A673 (cell line): ENCODE measurements around the gene PLOD3. TPM values are rescaled to one million over a fixed set of nuclear protein-coding genes. Genes with fewer than 3 reads are reported as not detected.
A peak's percentile ranks its signal among the peaks of the same experiment; 100 is the strongest.

Source experiments
- BruUV-seq: library from RNA; stranded (reverse); fragments of 400-500 nt; replicated peaks from 2 replicates; lab custom pipeline; 2021; lab: Mats Ljungman, UMichigan
- CTCF ChIA-PET: fragments of 300-600 bp; sonication (Branson Sonifier 250); formaldehyde crosslinking; loops from one replicate; lab custom pipeline; 2022; ENCODE audit warnings: antibody characterized with exemption; lab: Charles Lee
- POLR2A ChIA-PET: fragments of 300-600 bp; sonication (Branson Sonifier 250); formaldehyde crosslinking; loops from one replicate; lab custom pipeline; 2022; ENCODE audit warnings: antibody characterized with exemption; ENCODE audit not compliant: low non-redundant PET; lab: Charles Lee
- DNase-seq: peaks from one replicate; pipeline ENCODE4 v3.0.0-alpha.2; 2015; ENCODE audit warnings: low spot score
- H3K27ac ChIP-seq: fragments of 200-600 bp; sonication (generic); 2 replicates; pipeline ENCODE4 v1.5.1; 2016; ENCODE audit warnings: mixed run types, low read depth, mild to moderate bottlenecking, mixed read lengths, antibody characterized with exemption, low read length; ENCODE audit not compliant: poor library complexity, severe bottlenecking
- H3K27me3 ChIP-seq: fragments of 200-600 bp; sonication (generic); replicated peaks from 2 replicates; pipeline ENCODE4 v1.6.1; 2017; ENCODE audit warnings: mixed run types, low read depth, mild to moderate bottlenecking, mixed read lengths, antibody characterized with exemption, low read length; ENCODE audit not compliant: insufficient read depth, poor library complexity
- H3K36me3 ChIP-seq: fragments of 200-600 bp; sonication (generic); 2 replicates; pipeline ENCODE4 v1.6.1; 2016; ENCODE audit warnings: mixed run types, mild to moderate bottlenecking, mixed read lengths, antibody characterized with exemption, low read length; ENCODE audit not compliant: insufficient read depth, poor library complexity, severe bottlenecking
- H3K4me1 ChIP-seq: fragments of 200-600 bp; sonication (generic); 2 replicates; pipeline ENCODE4 v1.6.1; 2017; ENCODE audit warnings: mixed run types, mild to moderate bottlenecking, mixed read lengths, antibody characterized with exemption, low read length; ENCODE audit not compliant: insufficient read depth, poor library complexity, severe bottlenecking
- H3K4me3 ChIP-seq: fragments of 200-600 bp; sonication (generic); 2 replicates; pipeline ENCODE4 v1.5.1; 2016; ENCODE audit warnings: low read depth, mixed run types, mild to moderate bottlenecking, mixed read lengths, low read length; ENCODE audit not compliant: poor library complexity, severe bottlenecking
- H3K9me3 ChIP-seq: fragments of 200-600 bp; sonication (generic); 2 replicates; pipeline ENCODE4 v1.6.1; 2016; ENCODE audit warnings: mixed run types, low read depth, mild to moderate bottlenecking, mixed read lengths, antibody characterized with exemption, low read length; ENCODE audit not compliant: poor library complexity, severe bottlenecking
- EZH2 ChIP-seq: fragments of 200-600 bp; sonication (generic); IDR thresholded peaks from 2 replicates; pipeline ENCODE4 v1.6.1; 2017; ENCODE audit warnings: borderline replicate concordance, low read depth, mild to moderate bottlenecking, mixed read lengths, antibody characterized with exemption, low read length; ENCODE audit not compliant: poor library complexity, severe bottlenecking
- intact Hi-C: fragments of 100-400 bp; cut with micrococcal nuclease; formaldehyde crosslinking; loops from one replicate; pipeline ENCODE4 v1.10.0; 2022; ENCODE audit not compliant: unreplicated experiment
- microRNA-seq: library from miRNA; unstranded; fragments of <30 nt; microRNA quantifications from one replicate; pipeline ENCODE4 v1.2.0, GENCODE V29; 2021
- total RNA-seq: library from RNA; stranded (reverse); gene quantifications from 2 replicates; pipeline ENCODE4 v1.2.3, GENCODE V29; 2021
- TF ChIP-seq, protein P1 (sequence below): fragments of 300-800, 200-600 bp; sonication (generic); conservative IDR thresholded peaks from 2 replicates; pipeline ENCODE4 v1.5.1; 2017; ENCODE audit warnings: low read depth, mild to moderate bottlenecking, antibody characterized with exemption, low read length, moderate library complexity, mixed read lengths

Gene PLOD3
- total RNA-seq, 1 experiment from 2014 or later, result 84.1 TPM

DNA sequence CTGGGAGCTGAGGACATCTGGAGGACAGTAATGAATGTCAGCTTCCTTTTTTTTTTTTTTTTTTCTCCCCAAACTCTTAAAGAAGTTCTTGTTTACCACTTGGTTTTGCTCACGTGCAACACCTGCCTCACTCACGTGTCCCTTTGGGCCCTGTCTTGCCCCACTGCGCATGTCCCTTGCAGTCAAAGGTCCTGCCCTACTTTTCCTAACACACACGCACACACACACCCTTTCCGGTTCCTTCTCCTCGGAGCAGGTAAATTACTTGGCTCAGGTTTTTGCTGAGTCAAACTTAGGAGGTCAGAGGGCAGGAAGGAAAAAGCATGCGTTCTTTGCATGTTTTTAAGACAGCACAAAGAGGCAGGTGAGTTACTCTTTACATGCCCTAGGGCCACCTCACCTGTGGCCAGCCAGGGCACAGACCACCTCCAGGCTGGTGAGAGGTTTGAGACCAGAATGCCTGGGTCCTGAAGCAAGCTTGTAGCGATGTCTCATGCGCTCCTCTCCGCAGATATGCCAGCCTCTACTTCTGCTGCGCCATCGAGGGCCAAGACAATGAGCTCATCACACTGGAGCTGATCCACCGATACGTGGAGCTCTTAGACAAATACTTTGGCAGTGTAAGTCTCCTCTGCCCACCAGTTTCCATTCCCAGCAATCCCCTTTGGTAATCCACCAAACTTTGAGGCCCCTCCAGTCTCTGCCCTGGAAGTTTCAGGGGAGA is 60.4 kb downstream of the PLOD3 start:
- intact Hi-C loops, result no loop called here
- DNase-seq, result no peak
- Histone ChIP-seq H3K36me3 (peaks cover 4% of the 10 kb centered on the region), H3K9me3 (no peaks in the 10 kb centered on the region), H3K4me3 (no peak overlapping the region), H3K4me1 (peaks cover 21% of the 10 kb centered on the region), H3K27me3 (no peaks in the 10 kb centered on the region), H3K27ac (no peak overlapping the region)
- TF ChIP-seq, protein P1, sequence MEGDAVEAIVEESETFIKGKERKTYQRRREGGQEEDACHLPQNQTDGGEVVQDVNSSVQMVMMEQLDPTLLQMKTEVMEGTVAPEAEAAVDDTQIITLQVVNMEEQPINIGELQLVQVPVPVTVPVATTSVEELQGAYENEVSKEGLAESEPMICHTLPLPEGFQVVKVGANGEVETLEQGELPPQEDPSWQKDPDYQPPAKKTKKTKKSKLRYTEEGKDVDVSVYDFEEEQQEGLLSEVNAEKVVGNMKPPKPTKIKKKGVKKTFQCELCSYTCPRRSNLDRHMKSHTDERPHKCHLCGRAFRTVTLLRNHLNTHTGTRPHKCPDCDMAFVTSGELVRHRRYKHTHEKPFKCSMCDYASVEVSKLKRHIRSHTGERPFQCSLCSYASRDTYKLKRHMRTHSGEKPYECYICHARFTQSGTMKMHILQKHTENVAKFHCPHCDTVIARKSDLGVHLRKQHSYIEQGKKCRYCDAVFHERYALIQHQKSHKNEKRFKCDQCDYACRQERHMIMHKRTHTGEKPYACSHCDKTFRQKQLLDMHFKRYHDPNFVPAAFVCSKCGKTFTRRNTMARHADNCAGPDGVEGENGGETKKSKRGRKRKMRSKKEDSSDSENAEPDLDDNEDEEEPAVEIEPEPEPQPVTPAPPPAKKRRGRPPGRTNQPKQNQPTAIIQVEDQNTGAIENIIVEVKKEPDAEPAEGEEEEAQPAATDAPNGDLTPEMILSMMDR, result no peak
- no peak for TF ChIP-seq EZH2
- BruUV-seq, result no TSS peak
- ChIA-PET POLR2A (interaction anchor here (0.6 kb wide), 1 partner anchor 68 kb away, joined by 7 read pairs; no protein-coding TSS in a partner anchor), CTCF (interaction anchor here (0.5 to 1.3 kb wide), 4 partner anchors 9 to 517 kb away, joined by 3 to 5 read pairs (median 4); partner anchors contain the start of gene VGF)

DNA sequence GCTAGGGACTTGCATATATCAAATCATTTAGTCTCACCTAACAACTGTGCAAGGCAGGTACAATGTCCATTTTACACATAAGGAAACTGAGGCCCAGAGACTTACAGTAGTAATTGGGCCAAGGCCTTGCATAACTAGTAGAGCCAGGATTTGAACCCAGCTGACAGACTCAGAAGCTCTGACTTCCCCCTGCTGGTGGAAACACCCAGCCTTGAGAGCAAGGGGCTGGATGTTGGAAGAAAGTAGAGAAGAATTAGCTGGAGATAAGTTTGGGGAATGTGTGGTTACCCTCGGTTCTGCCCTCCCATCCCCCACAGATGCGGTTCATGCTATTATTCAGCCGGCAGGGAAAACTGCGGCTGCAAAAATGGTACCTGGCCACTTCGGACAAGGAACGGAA is 61.1 kb downstream of the PLOD3 start:
- intact Hi-C loops, result no loop called here
- TF ChIP-seq EZH2, result no peak
- TF ChIP-seq, protein P1, result peak; percentile 34; the same call in 1 of the 2 replicates
- no peaks in the 10 kb centered on the region for H3K9me3 ChIP-seq
- POLR2A ChIA-PET, result interaction anchor here (0.6 kb wide), 1 partner anchor 68 kb away, joined by 7 read pairs; no protein-coding TSS in a partner anchor
- no peak overlapping the region for H3K27ac ChIP-seq
- BruUV-seq, result no TSS peak
- CTCF ChIA-PET, result interaction anchor here (0.6 to 1.3 kb wide), 3 partner anchors 10 to 30 kb away, joined by 3 to 5 read pairs (median 3); partner anchors contain the start of gene VGF
- H3K36me3 ChIP-seq, result peaks cover 4% of the 10 kb centered on the region
- H3K4me3 ChIP-seq, result no peak overlapping the region
- peaks cover 17% of the 10 kb centered on the region for H3K4me1 ChIP-seq
- no peak for DNase-seq
- H3K27me3 ChIP-seq, result no peaks in the 10 kb centered on the region

Small RNAs within 50 kb of the gene (microRNA-seq; reads per million reads assigned to microRNA genes)
- 0.81 reads per million for gene MIR4653

Other genes with a start within 250 kb of the PLOD3 start
- 0.67 and 0.94 TPM in 2 replicates for gene MUC12, start 248.0 kb downstream of the PLOD3 start, total RNA-seq
- not detected in 2 replicates for gene MUC17, start 197.5 kb downstream of the PLOD3 start, total RNA-seq
- gene TRIM56, start 132.1 kb downstream of the PLOD3 start, total RNA-seq, result 27.5 and 32.3 TPM in 2 replicates
- gene SERPINE1, start 90.5 kb downstream of the PLOD3 start, total RNA-seq, result 4.7 and 5.3 TPM in 2 replicates
- 71.3 and 79.0 TPM in 2 replicates for gene AP1S1, start 63.1 kb downstream of the PLOD3 start, total RNA-seq
- gene VGF, start 52.0 kb downstream of the PLOD3 start, total RNA-seq, result 14.4 and 16.0 TPM in 2 replicates
- gene NAT16, start 37.3 kb downstream of the PLOD3 start, total RNA-seq, result not detected in 2 replicates
- gene MOGAT3, start 16.5 kb downstream of the PLOD3 start, total RNA-seq, result not detected in 2 replicates
- 64.4 and 65.1 TPM in 2 replicates for gene ZNHIT1, start 584 bp upstream of the PLOD3 start, total RNA-seq
- 14.7 and 16.6 TPM in 2 replicates for gene CLDN15, start 20.2 kb upstream of the PLOD3 start, total RNA-seq
- gene FIS1, start 27.5 kb upstream of the PLOD3 start, total RNA-seq, result 74.1 and 79.6 TPM in 2 replicates
- 41.9 and 47.6 TPM in 2 replicates for gene IFT22, start 104.2 kb upstream of the PLOD3 start, total RNA-seq
- gene COL26A1, start 145.3 kb upstream of the PLOD3 start, total RNA-seq, result 0.35 and 0.43 TPM in 2 replicates